ENCODE data around the gene FAM229B. TPM values are rescaled to one million over a fixed set of nuclear protein-coding genes. Genes with fewer than 3 reads are reported as not detected.

The FAM229B gene
- total RNA-seq, 4 donors from 2014 or later, result 10.6 to 23.3 (median 14.1) TPM

DNA sequence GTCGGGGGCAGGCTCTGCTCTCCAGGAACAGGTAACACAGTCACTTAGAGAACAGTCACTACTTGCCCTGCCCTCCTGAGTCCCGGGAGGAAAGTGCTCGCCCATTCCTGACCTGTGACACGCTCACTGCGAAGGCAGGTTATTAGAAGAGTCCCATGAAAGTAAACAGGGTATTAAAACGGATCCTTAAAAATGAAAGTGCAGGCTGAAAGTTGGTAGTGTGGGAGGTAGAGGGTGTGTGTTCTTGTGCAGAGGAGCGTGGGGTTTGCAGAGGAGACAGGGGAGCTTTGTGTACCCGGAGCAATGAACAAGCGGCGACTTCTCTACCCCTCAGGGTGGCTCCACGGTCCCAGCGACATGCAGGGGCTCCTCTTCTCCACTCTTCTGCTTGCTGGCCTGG, 33.4 kb upstream of the FAM229B start, which contains the start of gene CCN6:
Gene CCN6, plus strand, starts transcription at position 104 of the 400 bp plus-strand sequence. Its CDS starts 254 bp downstream, at position 358.
- 84% methylated on average over 12 of the region's 12 CpGs for WGBS
- no peaks in the 10 kb centered on the region for H3K27me3 ChIP-seq
- H3K4me1 ChIP-seq, result peaks cover 0 to 5% (median 0%) of the 10 kb centered on the region in 4 donors
- no peak within 1 kb of the TSS for H3K27ac ChIP-seq (replicated peaks in 1 of 4)
- intact Hi-C loops (cut with DNase I), result no loop called here
- DNase-seq (ENCODE audit: extremely low spot score), result no peak
- peaks cover 0 to 4% (median 0%) of the 10 kb centered on the region in 4 donors for H3K9me3 ChIP-seq
- H3K36me3 ChIP-seq, result no peaks in the 10 kb centered on the region
- TF ChIP-seq POLR2A (IDR thresholded peaks at IDR 0.05; ENCODE audit: low read depth) (no peak), EP300 (IDR thresholded peaks at IDR 0.05) (no peak), POLR2AphosphoS5 (IDR thresholded peaks at IDR 0.05) (no peak)
- TF ChIP-seq, protein P1, sequence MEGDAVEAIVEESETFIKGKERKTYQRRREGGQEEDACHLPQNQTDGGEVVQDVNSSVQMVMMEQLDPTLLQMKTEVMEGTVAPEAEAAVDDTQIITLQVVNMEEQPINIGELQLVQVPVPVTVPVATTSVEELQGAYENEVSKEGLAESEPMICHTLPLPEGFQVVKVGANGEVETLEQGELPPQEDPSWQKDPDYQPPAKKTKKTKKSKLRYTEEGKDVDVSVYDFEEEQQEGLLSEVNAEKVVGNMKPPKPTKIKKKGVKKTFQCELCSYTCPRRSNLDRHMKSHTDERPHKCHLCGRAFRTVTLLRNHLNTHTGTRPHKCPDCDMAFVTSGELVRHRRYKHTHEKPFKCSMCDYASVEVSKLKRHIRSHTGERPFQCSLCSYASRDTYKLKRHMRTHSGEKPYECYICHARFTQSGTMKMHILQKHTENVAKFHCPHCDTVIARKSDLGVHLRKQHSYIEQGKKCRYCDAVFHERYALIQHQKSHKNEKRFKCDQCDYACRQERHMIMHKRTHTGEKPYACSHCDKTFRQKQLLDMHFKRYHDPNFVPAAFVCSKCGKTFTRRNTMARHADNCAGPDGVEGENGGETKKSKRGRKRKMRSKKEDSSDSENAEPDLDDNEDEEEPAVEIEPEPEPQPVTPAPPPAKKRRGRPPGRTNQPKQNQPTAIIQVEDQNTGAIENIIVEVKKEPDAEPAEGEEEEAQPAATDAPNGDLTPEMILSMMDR (IDR thresholded peaks at IDR 0.05), result no peak
- no peak within 1 kb of the TSS for H3K4me3 ChIP-seq

DNA sequence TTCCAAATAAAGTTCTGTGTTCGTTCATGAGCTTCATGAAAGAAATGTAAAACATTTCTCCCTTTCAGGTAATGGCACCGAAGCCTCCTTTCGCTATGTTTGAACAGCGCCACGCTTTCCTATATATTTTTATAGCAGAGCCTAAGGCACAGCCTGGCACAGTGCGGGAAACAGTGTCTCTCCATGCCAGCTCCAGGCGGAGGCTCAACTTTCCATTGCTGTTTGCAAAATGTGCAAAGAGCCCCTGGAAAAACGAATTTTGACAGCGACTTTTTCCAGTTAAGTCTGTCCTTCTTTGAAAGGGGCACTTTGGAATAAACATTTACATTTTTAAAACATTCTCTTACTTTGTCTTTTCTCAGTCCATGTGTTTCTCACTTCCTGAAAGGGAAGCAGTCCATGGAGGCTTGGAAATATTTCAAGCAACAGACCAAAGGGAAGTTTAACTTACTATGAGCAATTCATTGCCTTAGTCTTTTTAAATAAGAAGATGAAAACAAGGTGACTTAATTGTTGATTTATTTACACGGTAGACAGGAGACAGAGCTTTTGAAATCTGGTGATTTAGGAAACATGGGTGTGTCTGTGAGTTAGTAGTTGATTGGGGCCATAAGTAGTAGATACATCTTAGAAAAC, 32.7 kb upstream of the FAM229B start:
- H3K4me3 ChIP-seq, result no peak overlapping the region
- no peak for DNase-seq (ENCODE audit: extremely low spot score)
- no peaks in the 10 kb centered on the region for H3K27me3 ChIP-seq
- TF ChIP-seq POLR2A (IDR thresholded peaks at IDR 0.05; ENCODE audit: low read depth) (no peak), POLR2AphosphoS5 (IDR thresholded peaks at IDR 0.05) (no peak), EP300 (IDR thresholded peaks at IDR 0.05) (no peak)
- TF ChIP-seq, protein P1 (IDR thresholded peaks at IDR 0.05), result no peak
- no peak overlapping the region for H3K27ac ChIP-seq (replicated peaks in 1 of 4)
- 64% methylated on average over 10 of the region's 10 CpGs for WGBS
- intact Hi-C loops (cut with DNase I), result no loop called here
- no peaks in the 10 kb centered on the region for H3K36me3 ChIP-seq
- H3K9me3 ChIP-seq, result peaks cover 0 to 4% (median 0%) of the 10 kb centered on the region in 4 donors
- H3K4me1 ChIP-seq, result peaks cover 0 to 5% (median 0%) of the 10 kb centered on the region in 4 donors

DNA sequence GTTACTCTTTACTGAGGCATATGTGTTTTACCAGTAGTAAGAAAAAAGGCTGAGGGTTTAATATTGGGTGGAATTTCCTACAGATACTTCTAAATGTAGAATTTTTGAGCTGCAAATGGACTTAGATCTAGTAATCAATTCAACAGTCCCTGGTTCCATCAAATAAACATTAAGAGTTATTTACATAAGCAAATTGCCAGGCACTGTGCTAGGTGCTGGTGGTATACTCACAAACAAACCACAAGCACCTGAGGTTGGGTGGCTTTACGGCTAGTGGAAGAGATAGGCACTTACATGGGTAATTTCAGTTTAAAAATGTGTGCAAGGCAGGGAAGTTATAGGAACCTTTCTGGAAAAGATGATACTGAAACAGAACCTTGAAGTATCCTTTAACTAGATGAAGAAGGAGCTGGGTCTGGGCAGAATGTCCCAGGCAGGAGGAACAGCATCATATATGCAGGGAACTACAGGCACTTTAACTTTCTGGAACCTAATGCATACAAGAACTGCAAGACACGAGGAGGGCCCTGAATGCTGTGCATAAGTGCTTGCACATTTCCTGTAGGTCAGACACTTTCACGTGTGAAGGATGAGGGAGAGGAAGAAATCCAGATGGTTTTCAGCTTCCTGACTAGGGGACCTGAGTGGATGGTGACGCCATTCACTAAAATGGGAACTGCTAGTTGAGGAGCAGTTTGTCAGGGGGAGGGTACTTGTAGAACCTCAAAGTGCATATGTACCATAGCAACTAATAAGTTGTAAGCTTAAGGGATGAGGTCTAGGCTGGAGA, 29.0 kb upstream of the FAM229B start:
- H3K27ac ChIP-seq (replicated peaks in 1 of 4), result no peak overlapping the region
- H3K27me3 ChIP-seq, result no peaks in the 10 kb centered on the region
- H3K4me1 ChIP-seq, result peaks cover 0 to 5% (median 0%) of the 10 kb centered on the region in 4 donors
- no peaks in the 10 kb centered on the region for H3K9me3 ChIP-seq
- DNase-seq (ENCODE audit: extremely low spot score), result no peak
- WGBS, result 74% methylated on average over 3 of the region's 4 CpGs
- no peak for TF ChIP-seq POLR2AphosphoS5 (IDR thresholded peaks at IDR 0.05)
- TF ChIP-seq, protein P1 (IDR thresholded peaks at IDR 0.05), result no peak
- no peak for TF ChIP-seq POLR2A (IDR thresholded peaks at IDR 0.05; ENCODE audit: low read depth)
- no peak for TF ChIP-seq EP300 (IDR thresholded peaks at IDR 0.05)
- intact Hi-C loops (cut with DNase I), result no loop called here
- no peak overlapping the region for H3K4me3 ChIP-seq
- H3K36me3 ChIP-seq, result no peaks in the 10 kb centered on the region

DNA sequence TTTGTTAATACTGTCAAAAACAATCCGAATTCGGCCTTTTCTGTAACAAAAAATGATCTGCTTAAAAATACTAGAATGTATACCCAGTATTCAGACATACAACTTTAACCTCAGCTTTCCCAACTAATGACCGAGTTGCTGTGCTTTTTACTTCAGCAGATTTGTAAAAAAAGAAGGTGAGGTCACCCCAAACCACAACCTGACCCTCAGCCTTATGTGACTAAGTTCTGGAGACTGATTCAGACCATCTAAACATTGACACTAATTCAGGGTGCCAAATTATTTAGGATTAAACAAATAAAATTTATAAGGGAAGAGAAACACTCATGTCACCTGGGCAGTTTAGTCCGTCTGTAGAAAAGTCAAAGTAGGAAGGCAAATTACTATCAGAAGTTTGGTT, 25.8 kb upstream of the FAM229B start:
- no peak overlapping the region for H3K4me3 ChIP-seq
- DNase-seq (ENCODE audit: extremely low spot score), result no peak
- no peaks in the 10 kb centered on the region for H3K27me3 ChIP-seq
- no peaks in the 10 kb centered on the region for H3K36me3 ChIP-seq
- WGBS, result 89% methylated on average over 4 of the region's 4 CpGs
- peaks cover 0 to 7% (median 0%) of the 10 kb centered on the region in 4 donors for H3K4me1 ChIP-seq
- TF ChIP-seq, protein P1 (IDR thresholded peaks at IDR 0.05), result no peak
- TF ChIP-seq POLR2AphosphoS5 (IDR thresholded peaks at IDR 0.05) (no peak), EP300 (IDR thresholded peaks at IDR 0.05) (no peak), POLR2A (IDR thresholded peaks at IDR 0.05; ENCODE audit: low read depth) (no peak)
- H3K27ac ChIP-seq (replicated peaks in 1 of 4), result no peak overlapping the region
- intact Hi-C loops (cut with DNase I), result no loop called here
- H3K9me3 ChIP-seq, result no peaks in the 10 kb centered on the region
